Suppressor macrophage (primary cell): ENCODE data around the gene DAPK2.
A peak's percentile ranks its signal among the peaks of the same experiment; 100 is the strongest.

Experiments used
- DNase-seq, 4 experiments: peaks; one replicate each; pipeline ENCODE4 v3.0.0-alpha.2; 2020 to 2022

DAPK2 gene

DNA sequence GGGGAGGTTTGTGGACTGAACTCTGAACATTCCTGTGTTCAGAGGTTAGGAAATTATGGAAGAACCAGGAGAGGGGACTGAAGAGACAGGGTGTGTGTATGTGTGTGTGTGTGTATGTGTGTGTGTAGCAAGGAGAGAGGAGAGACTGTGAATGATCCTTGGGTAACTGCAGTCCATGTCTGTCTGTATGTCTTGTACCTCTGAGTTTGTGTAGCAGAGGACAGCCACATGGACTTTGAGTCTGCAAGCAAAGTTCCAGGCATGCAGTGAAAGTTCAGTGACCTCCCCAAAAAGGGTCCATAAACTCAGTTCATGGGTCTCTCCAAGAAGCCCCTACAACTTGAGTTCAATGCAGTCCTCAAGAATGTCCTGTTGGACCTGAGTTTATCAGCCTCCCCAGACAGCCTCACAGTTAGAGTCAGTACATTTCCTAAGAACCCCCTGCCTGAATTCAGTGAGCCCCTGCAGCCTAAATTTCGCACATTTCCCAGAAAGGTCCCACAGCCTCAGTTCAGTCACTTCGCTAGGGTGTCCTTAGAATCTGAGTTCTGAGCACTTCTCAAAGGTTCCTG lies 184.3 kb downstream of the DAPK2 start:
- DNase-seq: no peak

- DNase-seq: no peak
These were observed 185.7 kb downstream of the DAPK2 start for GRCh38 chr15:63860555-63860954.

DNA sequence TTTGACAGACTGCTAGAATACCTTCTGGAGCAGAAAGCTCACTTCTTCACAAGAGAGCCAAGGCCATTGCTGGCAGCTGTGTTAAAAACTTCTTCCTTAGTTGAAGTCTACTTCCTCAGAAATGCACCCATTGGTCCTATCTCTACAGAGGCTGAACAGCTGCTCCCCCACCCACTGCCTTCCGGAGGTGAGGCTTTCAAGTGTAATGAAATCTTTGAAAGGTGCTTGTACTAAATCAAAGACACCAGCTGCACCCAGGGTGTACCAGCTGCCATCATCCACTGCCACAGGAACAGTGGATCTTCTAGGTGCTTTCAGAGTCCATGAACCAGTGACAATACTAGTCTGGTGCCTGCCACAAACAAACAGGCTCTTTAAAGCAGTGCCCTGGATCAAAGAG lies 186.1 kb downstream of the DAPK2 start:
- peak; percentile 13 to 55 (median 48) for DNase-seq

GRCh38 chr15:63858881-63859280 lies 187.4 kb downstream of the DAPK2 start:
- DNase-seq: peak; percentile 14 to 68 (median 44)

DNA sequence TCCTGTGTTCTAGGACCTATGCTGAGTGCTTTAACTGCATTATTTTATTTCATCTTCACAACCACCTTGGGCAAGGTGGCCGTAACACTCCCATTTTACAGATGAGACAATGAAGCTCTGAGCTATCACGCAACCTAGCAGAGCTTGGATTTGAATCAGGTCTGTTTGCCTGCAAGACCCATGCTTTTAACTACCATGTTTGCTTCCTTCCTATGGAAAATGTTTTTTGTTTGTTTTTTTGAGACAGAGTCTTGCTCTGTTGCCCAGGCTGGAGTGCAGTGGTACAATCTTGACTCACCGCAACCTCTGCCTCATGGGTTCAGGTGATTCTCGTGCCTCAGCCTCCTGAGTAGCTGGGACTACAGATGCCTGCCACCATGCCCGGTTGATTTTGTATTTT lies 187.8 kb downstream of the DAPK2 start:
- DNase-seq: no peak

DNA sequence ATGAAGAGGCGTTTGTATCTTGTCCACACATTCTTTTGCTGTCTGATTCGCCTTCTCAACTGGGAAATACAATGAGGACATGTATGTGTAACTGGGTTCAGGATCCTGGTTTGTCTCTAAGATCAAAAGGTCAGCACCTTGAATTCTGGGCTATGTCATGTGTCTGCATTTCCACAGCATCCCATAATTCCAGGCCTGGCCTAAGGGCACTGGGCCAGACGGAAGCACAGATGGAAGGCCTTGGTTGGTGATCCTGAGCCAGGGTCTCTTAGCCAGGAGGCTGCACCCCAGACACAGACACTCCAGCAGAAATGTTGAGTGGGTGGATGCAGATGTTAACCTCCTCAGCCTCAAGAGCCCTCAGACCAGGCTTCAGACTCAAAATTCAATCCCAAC lies 188.8 kb downstream of the DAPK2 start:
- DNase-seq: no peak
